HepG2 (cell line): ENCODE results near the gene TRIM4.

Experiments used
- ATF1 ChIP-seq: IDR thresholded peaks from 2 replicates; pipeline ENCODE4 v1.6.1; 2016; ENCODE audit warnings: mild to moderate bottlenecking, control low read depth
- NBN ChIP-seq: fragments of 450-650 bp; conservative IDR thresholded peaks from 2 replicates; pipeline ENCODE4 v1.6.1; 2017
- ZNF138 ChIP-seq: sonication (generic); formaldehyde crosslinking; IDR thresholded peaks from 2 replicates; pipeline ENCODE4 v1.5.0; 2020; ENCODE audit warnings: mild to moderate bottlenecking, low read depth, missing genetic modification reagents
- ZNF318 ChIP-seq: sonication (generic); formaldehyde crosslinking; IDR thresholded peaks from 2 replicates; pipeline ENCODE4 v1.4.0; 2020; ENCODE audit warnings: mild to moderate bottlenecking, missing genetic modification reagents
- TF ChIP-seq, protein P1 (sequence below): sonication (generic); formaldehyde crosslinking; IDR thresholded peaks from 2 replicates; pipeline ENCODE4 v1.5.0; 2020; ENCODE audit warnings: mild to moderate bottlenecking, missing genetic modification reagents, moderate library complexity

DNA sequence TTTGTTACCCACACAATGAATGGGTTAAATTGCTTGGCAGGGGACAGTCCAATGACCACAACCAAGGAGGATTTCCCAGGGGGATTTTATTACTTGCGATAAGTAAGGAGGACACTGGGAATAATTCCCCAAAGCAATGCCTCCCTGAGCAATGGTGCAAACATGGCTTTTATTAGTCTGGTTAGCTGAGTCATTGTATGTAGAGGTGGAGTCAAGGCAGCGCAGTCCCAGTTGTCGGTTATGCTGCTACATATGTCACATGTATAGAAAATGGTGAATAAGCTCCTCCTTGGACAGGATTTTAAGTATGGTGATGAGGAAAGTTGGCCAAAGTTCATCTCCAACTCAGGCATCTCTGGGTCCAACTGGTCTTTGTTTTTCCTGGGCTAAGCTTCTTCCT, 3.9 kb upstream of the TRIM4 start:
- TF ChIP-seq ZNF318 (CRISPR knock-in tag) (no peak), ZNF138 (CRISPR knock-in tag) (no peak), NBN (no peak), ATF1 (no peak)
- TF ChIP-seq, protein P1, sequence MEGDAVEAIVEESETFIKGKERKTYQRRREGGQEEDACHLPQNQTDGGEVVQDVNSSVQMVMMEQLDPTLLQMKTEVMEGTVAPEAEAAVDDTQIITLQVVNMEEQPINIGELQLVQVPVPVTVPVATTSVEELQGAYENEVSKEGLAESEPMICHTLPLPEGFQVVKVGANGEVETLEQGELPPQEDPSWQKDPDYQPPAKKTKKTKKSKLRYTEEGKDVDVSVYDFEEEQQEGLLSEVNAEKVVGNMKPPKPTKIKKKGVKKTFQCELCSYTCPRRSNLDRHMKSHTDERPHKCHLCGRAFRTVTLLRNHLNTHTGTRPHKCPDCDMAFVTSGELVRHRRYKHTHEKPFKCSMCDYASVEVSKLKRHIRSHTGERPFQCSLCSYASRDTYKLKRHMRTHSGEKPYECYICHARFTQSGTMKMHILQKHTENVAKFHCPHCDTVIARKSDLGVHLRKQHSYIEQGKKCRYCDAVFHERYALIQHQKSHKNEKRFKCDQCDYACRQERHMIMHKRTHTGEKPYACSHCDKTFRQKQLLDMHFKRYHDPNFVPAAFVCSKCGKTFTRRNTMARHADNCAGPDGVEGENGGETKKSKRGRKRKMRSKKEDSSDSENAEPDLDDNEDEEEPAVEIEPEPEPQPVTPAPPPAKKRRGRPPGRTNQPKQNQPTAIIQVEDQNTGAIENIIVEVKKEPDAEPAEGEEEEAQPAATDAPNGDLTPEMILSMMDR (CRISPR knock-in tag): no peak
